ENCODE measurements around the gene LRRC7.
"Not testable (repeated sequence)": the region's sequence is repeated elsewhere in the genome, so short reads cannot be mapped to it uniquely, and the experiment has no call there.

The LRRC7 gene

GRCh38 chr1:69787151-69787550 lies 219.4 kb downstream of the LRRC7 start:
- no peak for DNase-seq

- no peak for DNase-seq
Observed at GRCh38 chr1:69791311-69791710, 223.6 kb downstream of the LRRC7 start.

- DNase-seq, result no peak
Observed at GRCh38 chr1:69794831-69795230, 227.1 kb downstream of the LRRC7 start.

- no peak for DNase-seq
Observed at GRCh38 chr1:69814926-69815325, 247.2 kb downstream of the LRRC7 start.

GRCh38 chr1:69824932-69825331 lies 257.2 kb downstream of the LRRC7 start:
- DNase-seq, result no peak

GRCh38 chr1:69827732-69828131 lies 260.0 kb downstream of the LRRC7 start:
- DNase-seq, result no peak

GRCh38 chr1:69833536-69833935 lies 265.8 kb downstream of the LRRC7 start:
- no peak for DNase-seq

GRCh38 chr1:69834336-69834735 lies 266.6 kb downstream of the LRRC7 start:
- no peak for DNase-seq

- no peak for DNase-seq
Observed at GRCh38 chr1:69835955-69836354, 268.2 kb downstream of the LRRC7 start.

- no peak for DNase-seq
Observed at GRCh38 chr1:69836971-69837636, 269.4 kb downstream of the LRRC7 start.

GRCh38 chr1:69842326-69842725 lies 274.6 kb downstream of the LRRC7 start:
- no peak for DNase-seq

GRCh38 chr1:69845655-69846054 lies 277.9 kb downstream of the LRRC7 start:
- no peak for DNase-seq

GRCh38 chr1:69846267-69846666 lies 278.5 kb downstream of the LRRC7 start:
- no peak for DNase-seq

- DNase-seq, result no peak
Observed at GRCh38 chr1:69847670-69848069, 279.9 kb downstream of the LRRC7 start.

GRCh38 chr1:69852151-69852550 lies 284.4 kb downstream of the LRRC7 start:
- no peak for DNase-seq

- DNase-seq, result no peak
Observed at GRCh38 chr1:69852706-69853105, 285.0 kb downstream of the LRRC7 start.

GRCh38 chr1:69858534-69858933 lies 290.8 kb downstream of the LRRC7 start:
- no peak for DNase-seq

- DNase-seq, result no peak
Observed at GRCh38 chr1:69861641-69862040, 293.9 kb downstream of the LRRC7 start.

GRCh38 chr1:69862906-69863305 lies 295.2 kb downstream of the LRRC7 start:
- DNase-seq, result no peak

- DNase-seq, result no peak
Observed at GRCh38 chr1:69863704-69864103, 296.0 kb downstream of the LRRC7 start.

GRCh38 chr1:69871412-69871811 lies 303.7 kb downstream of the LRRC7 start:
- no peak for DNase-seq

- no peak for DNase-seq
Observed at GRCh38 chr1:69878338-69878737, 310.6 kb downstream of the LRRC7 start.

- DNase-seq, result not testable (repeated sequence)
Observed at GRCh38 chr1:69888016-69888415, 320.3 kb downstream of the LRRC7 start.

GRCh38 chr1:69888657-69889056 lies 320.9 kb downstream of the LRRC7 start:
- DNase-seq, result no peak

- no peak for DNase-seq
Observed at GRCh38 chr1:69898403-69898947, 330.8 kb downstream of the LRRC7 start.

All from effector CD4-positive, alpha-beta T cell (primary cell).